H1 (cell line): Measurements from ENCODE around the gene SLX4. TPM values are rescaled to one million over a fixed set of nuclear protein-coding genes. Genes with fewer than 3 reads are reported as not detected.

Experiments
- CBX8 ChIP-seq: fragments of 300-800, 300-1000 bp; sonication (generic); IDR thresholded peaks from 2 replicates; pipeline ENCODE4 v1.7.1; 2016; ENCODE audit warnings: low read depth, low read length, borderline replicate concordance
- CREB1 ChIP-seq: IDR thresholded peaks from 2 replicates; pipeline ENCODE4 v1.6.1; 2012; ENCODE audit warnings: inconsistent platforms
- EZH2 ChIP-seq: fragments of 200-600 bp; sonication (generic); IDR thresholded peaks from 2 replicates; pipeline ENCODE4 v1.7.1; 2012; ENCODE audit warnings: low read depth, mild to moderate bottlenecking, moderate library complexity, low read length, inconsistent platforms; ENCODE audit not compliant: severe bottlenecking
- POLR2A ChIP-seq, 2 experiments: IDR thresholded peaks; 1 replicate in 1 of 2; 2 replicates in 1 of 2; pipeline ENCODE4 v1.6.1; 2011; ENCODE audit warnings: low read depth in 2 of 2, low read length in 2 of 2, mild to moderate bottlenecking in 2 of 2; ENCODE audit errors: control extremely low read depth in 1 of 2
- POU5F1 ChIP-seq: IDR thresholded peaks from 2 replicates; pipeline ENCODE4 v1.6.1; 2011; ENCODE audit warnings: low read depth, mild to moderate bottlenecking, low read length, moderate library complexity
- SP4 ChIP-seq: IDR thresholded peaks from 2 replicates; pipeline ENCODE4 v1.6.1; 2012; ENCODE audit warnings: low read length, inconsistent platforms
- SUZ12 ChIP-seq: fragments of 200-600 bp; sonication (generic); IDR thresholded peaks from 2 replicates; pipeline ENCODE4 v1.6.1; 2012; ENCODE audit warnings: mild to moderate bottlenecking, inconsistent platforms, low read length, moderate library complexity, mixed read lengths
- TEAD4 ChIP-seq: IDR thresholded peaks from 2 replicates; pipeline ENCODE4 v1.6.1; 2012; ENCODE audit warnings: low read depth, low read length, inconsistent platforms, mixed read lengths
- polyA plus RNA-seq, 7 experiments: library from polyadenylated mRNA; depleted of rRNA in 3 of 7; stranded (reverse) in 5 of 7; unstranded in 2 of 7; fragments of >200 nt in 5 of 7; fragments of 200-250 nt in 2 of 7; gene quantifications; 1 replicate in 5 of 7; 2 replicates in 1 of 7; 4 replicates in 1 of 7; pipeline versions ENCODE4 v1.2.1 to v1.2.3, GENCODE V29; 2011 to 2013; ENCODE audit warnings: missing spikeins in 2 of 7, mixed read lengths in 2 of 7
- total RNA-seq: library from RNA; stranded (reverse); fragmentation: NEBNext Ultra II Directional; extraction: Animal tissue kit (Norgen Biotek cat#: 25700); gene quantifications from 2 replicates; pipeline ENCODE4 v1.2.1, GENCODE V29; 2021
- TF ChIP-seq, protein P1 (sequence below): fragments of 300-600 bp; sonication (generic); IDR thresholded peaks from 2 replicates; pipeline ENCODE4 v1.7.1; 2012; ENCODE audit warnings: low read length, moderate library complexity, mild to moderate bottlenecking, inconsistent platforms; ENCODE audit not compliant: insufficient replicate concordance

Gene SLX4
- total and polyA plus RNA-seq, 2 of the 8 experiments (the other 6 are each of a cell fraction or from before 2014, with no cell fraction given): 4.4 to 11.4 TPM

DNA sequence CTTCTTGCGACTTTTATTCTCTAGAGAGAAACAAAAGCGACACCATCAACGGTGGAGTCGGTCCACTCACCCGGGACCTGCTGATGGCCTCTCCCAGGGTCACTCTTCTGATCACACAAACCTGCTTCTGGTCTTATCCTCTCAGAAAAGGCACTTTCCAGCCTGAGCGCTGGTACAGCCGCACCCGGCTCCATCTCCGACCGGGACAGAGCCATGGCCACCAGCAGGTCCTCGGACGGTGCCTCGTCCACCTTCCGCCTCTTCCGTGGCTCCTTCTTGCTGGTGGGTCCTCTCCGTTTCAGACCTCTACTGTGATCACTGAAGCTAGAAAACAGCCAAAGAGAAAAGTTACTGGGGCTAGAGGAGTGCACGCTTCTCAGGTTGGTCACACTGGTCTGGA lies 13.7 kb downstream of the SLX4 start (continued):
- TF ChIP-seq, protein P1, sequence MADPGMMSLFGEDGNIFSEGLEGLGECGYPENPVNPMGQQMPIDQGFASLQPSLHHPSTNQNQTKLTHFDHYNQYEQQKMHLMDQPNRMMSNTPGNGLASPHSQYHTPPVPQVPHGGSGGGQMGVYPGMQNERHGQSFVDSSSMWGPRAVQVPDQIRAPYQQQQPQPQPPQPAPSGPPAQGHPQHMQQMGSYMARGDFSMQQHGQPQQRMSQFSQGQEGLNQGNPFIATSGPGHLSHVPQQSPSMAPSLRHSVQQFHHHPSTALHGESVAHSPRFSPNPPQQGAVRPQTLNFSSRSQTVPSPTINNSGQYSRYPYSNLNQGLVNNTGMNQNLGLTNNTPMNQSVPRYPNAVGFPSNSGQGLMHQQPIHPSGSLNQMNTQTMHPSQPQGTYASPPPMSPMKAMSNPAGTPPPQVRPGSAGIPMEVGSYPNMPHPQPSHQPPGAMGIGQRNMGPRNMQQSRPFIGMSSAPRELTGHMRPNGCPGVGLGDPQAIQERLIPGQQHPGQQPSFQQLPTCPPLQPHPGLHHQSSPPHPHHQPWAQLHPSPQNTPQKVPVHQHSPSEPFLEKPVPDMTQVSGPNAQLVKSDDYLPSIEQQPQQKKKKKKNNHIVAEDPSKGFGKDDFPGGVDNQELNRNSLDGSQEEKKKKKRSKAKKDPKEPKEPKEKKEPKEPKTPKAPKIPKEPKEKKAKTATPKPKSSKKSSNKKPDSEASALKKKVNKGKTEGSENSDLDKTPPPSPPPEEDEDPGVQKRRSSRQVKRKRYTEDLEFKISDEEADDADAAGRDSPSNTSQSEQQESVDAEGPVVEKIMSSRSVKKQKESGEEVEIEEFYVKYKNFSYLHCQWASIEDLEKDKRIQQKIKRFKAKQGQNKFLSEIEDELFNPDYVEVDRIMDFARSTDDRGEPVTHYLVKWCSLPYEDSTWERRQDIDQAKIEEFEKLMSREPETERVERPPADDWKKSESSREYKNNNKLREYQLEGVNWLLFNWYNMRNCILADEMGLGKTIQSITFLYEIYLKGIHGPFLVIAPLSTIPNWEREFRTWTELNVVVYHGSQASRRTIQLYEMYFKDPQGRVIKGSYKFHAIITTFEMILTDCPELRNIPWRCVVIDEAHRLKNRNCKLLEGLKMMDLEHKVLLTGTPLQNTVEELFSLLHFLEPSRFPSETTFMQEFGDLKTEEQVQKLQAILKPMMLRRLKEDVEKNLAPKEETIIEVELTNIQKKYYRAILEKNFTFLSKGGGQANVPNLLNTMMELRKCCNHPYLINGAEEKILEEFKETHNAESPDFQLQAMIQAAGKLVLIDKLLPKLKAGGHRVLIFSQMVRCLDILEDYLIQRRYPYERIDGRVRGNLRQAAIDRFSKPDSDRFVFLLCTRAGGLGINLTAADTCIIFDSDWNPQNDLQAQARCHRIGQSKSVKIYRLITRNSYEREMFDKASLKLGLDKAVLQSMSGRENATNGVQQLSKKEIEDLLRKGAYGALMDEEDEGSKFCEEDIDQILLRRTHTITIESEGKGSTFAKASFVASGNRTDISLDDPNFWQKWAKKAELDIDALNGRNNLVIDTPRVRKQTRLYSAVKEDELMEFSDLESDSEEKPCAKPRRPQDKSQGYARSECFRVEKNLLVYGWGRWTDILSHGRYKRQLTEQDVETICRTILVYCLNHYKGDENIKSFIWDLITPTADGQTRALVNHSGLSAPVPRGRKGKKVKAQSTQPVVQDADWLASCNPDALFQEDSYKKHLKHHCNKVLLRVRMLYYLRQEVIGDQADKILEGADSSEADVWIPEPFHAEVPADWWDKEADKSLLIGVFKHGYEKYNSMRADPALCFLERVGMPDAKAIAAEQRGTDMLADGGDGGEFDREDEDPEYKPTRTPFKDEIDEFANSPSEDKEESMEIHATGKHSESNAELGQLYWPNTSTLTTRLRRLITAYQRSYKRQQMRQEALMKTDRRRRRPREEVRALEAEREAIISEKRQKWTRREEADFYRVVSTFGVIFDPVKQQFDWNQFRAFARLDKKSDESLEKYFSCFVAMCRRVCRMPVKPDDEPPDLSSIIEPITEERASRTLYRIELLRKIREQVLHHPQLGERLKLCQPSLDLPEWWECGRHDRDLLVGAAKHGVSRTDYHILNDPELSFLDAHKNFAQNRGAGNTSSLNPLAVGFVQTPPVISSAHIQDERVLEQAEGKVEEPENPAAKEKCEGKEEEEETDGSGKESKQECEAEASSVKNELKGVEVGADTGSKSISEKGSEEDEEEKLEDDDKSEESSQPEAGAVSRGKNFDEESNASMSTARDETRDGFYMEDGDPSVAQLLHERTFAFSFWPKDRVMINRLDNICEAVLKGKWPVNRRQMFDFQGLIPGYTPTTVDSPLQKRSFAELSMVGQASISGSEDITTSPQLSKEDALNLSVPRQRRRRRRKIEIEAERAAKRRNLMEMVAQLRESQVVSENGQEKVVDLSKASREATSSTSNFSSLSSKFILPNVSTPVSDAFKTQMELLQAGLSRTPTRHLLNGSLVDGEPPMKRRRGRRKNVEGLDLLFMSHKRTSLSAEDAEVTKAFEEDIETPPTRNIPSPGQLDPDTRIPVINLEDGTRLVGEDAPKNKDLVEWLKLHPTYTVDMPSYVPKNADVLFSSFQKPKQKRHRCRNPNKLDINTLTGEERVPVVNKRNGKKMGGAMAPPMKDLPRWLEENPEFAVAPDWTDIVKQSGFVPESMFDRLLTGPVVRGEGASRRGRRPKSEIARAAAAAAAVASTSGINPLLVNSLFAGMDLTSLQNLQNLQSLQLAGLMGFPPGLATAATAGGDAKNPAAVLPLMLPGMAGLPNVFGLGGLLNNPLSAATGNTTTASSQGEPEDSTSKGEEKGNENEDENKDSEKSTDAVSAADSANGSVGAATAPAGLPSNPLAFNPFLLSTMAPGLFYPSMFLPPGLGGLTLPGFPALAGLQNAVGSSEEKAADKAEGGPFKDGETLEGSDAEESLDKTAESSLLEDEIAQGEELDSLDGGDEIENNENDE: no peak
- TF ChIP-seq SP4 (no peak), CBX8 (no peak), TEAD4 (no peak), POLR2A (IDR thresholded peaks at IDR 0.05; ENCODE audit: control extremely low read depth in 1 of 2, low read depth in 2 of 2, low read length in 2 of 2) (no peak), POU5F1 (no peak), CREB1 (no peak), EZH2 (no peak), SUZ12 (no peak)
